ENCODE measurements around the gene TTC39C. TPM values are rescaled to one million over a fixed set of nuclear protein-coding genes. Genes with fewer than 3 reads are reported as not detected.

The TTC39C gene
- total and polyA plus RNA-seq, 2 experiments from 2014 or later: 23.9 to 41.6 TPM

DNA sequence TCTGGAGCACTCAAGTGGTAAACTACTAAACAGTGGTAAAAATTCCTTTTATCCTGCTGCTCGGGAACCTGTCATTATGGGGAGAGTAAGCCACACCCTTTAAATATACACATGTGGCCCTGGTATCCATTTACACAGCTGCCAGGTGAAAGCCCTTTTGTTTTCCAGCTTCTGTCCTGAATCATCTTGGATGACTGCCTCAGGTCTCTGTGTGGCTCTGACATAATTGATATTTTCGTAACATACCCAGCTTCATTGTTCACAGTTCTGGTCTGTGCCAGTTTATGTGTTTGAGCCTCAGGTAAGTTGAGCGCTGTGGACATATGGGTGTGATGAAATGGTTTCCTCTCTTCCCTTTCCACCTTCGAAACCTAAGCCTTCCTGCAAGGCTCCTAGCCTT is 15.7 kb upstream of the TTC39C start:
- WGBS (ENCODE audit: low lambda C conversion rate, missing lambda C conversion rate): 46% methylated on average over 4 of the region's 4 CpGs
- Histone ChIP-seq H3K4me2 (no peak overlapping the region), H3K4me3 (no peak overlapping the region), H3K9me2 (replicated peaks; ENCODE audit: insufficient read depth) (no peaks in the 10 kb centered on the region), H3K79me2 (no peaks in the 10 kb centered on the region), H3K9me3 (ENCODE audit: low read depth) (no peaks in the 10 kb centered on the region), H4K20me1 (ENCODE audit: insufficient read depth, poor library complexity, severe bottlenecking) (no peaks in the 10 kb centered on the region), H3K27me3 (no peaks in the 10 kb centered on the region), H3K27ac (peak overlapping the region; percentile 60), H2AFZ (no peak overlapping the region), H3K4me1 (ENCODE audit: insufficient read depth) (peaks cover 4% of the 10 kb centered on the region), H3K36me3 (replicated peaks; ENCODE audit: insufficient read depth, low read depth) (no peaks in the 10 kb centered on the region)
- TF ChIP-seq EZH2 (IDR thresholded peaks at IDR 0.05; ENCODE audit: borderline replicate concordance) (no peak), EZH2phosphoT487 (IDR thresholded peaks at IDR 0.05; ENCODE audit: low read depth, severe bottlenecking, unreplicated experiment) (no peak)
- TF ChIP-seq, protein P1, sequence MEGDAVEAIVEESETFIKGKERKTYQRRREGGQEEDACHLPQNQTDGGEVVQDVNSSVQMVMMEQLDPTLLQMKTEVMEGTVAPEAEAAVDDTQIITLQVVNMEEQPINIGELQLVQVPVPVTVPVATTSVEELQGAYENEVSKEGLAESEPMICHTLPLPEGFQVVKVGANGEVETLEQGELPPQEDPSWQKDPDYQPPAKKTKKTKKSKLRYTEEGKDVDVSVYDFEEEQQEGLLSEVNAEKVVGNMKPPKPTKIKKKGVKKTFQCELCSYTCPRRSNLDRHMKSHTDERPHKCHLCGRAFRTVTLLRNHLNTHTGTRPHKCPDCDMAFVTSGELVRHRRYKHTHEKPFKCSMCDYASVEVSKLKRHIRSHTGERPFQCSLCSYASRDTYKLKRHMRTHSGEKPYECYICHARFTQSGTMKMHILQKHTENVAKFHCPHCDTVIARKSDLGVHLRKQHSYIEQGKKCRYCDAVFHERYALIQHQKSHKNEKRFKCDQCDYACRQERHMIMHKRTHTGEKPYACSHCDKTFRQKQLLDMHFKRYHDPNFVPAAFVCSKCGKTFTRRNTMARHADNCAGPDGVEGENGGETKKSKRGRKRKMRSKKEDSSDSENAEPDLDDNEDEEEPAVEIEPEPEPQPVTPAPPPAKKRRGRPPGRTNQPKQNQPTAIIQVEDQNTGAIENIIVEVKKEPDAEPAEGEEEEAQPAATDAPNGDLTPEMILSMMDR (IDR thresholded peaks at IDR 0.05; ENCODE audit: poor library complexity): no peak
- DNase-seq (ENCODE audit: low spot score): peak; percentile 47

DNA sequence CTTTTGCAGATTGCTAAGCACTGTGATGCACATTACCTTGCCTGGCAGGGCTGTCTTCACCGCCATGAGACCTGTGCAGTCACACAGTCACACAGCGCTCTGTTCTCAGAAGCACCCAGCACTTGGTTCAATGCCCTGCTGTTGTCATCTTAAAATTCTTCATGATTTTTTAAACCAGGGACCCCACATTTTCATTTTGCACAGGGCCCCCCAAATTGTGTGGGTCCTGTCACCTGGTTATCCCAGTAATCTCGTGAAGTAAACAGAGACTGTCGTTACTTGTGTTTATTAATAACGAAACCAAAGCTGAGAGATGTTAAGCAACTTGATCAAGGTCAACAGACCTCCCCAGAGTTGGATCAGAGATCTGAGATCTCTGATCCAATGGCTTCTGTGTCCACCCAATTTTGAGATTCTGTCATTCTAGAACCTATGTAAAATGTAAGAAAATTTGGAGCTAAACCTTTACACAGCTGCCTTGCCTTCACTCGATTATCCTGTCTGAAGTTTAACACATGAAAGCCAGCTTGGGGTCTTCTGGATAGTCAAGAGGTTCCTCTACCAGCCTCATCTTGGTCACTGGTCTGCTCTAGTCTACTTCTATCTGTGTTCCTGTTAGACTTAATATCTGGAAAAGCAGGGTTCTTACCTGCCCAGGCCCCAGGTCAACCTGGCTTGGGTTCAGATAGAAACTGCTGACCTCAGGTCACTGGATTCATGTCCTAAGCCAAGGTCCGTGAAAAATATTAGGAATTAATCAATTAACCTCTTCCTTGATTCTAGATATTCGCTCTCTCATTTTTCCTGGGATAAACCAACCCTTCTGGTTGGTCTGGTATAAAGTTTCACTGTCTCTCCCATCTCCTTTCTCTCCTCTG is 13.7 kb upstream of the TTC39C start:
- H3K4me1 ChIP-seq (ENCODE audit: insufficient read depth): peaks cover 4% of the 10 kb centered on the region
- no peaks in the 10 kb centered on the region for H3K27me3 ChIP-seq
- DNase-seq (ENCODE audit: low spot score): no peak
- H2AFZ ChIP-seq: no peak overlapping the region
- no peaks in the 10 kb centered on the region for H4K20me1 ChIP-seq (ENCODE audit: insufficient read depth, poor library complexity, severe bottlenecking)
- no peak overlapping the region for H3K4me3 ChIP-seq
- WGBS (ENCODE audit: low lambda C conversion rate, missing lambda C conversion rate): 89% methylated on average over 8 of the region's 8 CpGs
- TF ChIP-seq, protein P1 (IDR thresholded peaks at IDR 0.05; ENCODE audit: poor library complexity): no peak
- TF ChIP-seq EZH2phosphoT487 (IDR thresholded peaks at IDR 0.05; ENCODE audit: low read depth, severe bottlenecking, unreplicated experiment) (no peak), EZH2 (IDR thresholded peaks at IDR 0.05; ENCODE audit: borderline replicate concordance) (no peak)
- H3K27ac ChIP-seq: no peak overlapping the region
- H3K9me2 ChIP-seq (replicated peaks; ENCODE audit: insufficient read depth): no peaks in the 10 kb centered on the region
- H3K79me2 ChIP-seq: no peaks in the 10 kb centered on the region
- H3K9me3 ChIP-seq (ENCODE audit: low read depth): no peaks in the 10 kb centered on the region
- no peaks in the 10 kb centered on the region for H3K36me3 ChIP-seq (replicated peaks; ENCODE audit: insufficient read depth, low read depth)
- no peak overlapping the region for H3K4me2 ChIP-seq

DNA sequence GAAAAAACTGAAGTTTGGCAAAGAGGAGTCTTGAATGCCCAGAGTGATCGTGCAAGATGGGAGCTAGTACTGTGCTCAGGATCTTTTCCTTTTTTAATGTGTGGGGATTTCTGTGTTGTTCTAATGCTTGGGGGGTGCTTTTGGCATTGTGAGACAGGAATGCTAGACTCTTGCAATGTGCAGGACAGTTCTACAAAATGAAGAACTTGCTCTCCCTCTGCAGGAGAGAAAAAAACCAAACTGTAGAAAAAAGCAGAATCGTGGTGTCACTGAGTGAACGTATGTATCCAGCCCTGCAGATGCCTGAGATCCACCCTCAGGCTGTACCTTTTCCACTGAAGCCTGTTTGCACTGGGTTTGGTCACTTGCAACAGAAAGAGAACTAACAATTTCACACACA is 12.1 kb upstream of the TTC39C start:
- Histone ChIP-seq H3K27me3 (no peaks in the 10 kb centered on the region), H3K36me3 (replicated peaks; ENCODE audit: insufficient read depth, low read depth) (no peaks in the 10 kb centered on the region), H3K4me2 (no peak overlapping the region), H3K4me1 (ENCODE audit: insufficient read depth) (peaks cover 4% of the 10 kb centered on the region), H3K9me2 (replicated peaks; ENCODE audit: insufficient read depth) (no peaks in the 10 kb centered on the region), H3K4me3 (no peak overlapping the region), H3K79me2 (no peaks in the 10 kb centered on the region), H3K9me3 (ENCODE audit: low read depth) (no peaks in the 10 kb centered on the region), H4K20me1 (ENCODE audit: insufficient read depth, poor library complexity, severe bottlenecking) (no peaks in the 10 kb centered on the region), H2AFZ (no peak overlapping the region), H3K27ac (no peak overlapping the region)
- no peak for TF ChIP-seq EZH2phosphoT487 (IDR thresholded peaks at IDR 0.05; ENCODE audit: low read depth, severe bottlenecking, unreplicated experiment)
- TF ChIP-seq EZH2 (IDR thresholded peaks at IDR 0.05; ENCODE audit: borderline replicate concordance): no peak
- TF ChIP-seq, protein P1 (IDR thresholded peaks at IDR 0.05; ENCODE audit: poor library complexity): no peak
- 71% methylated on average over 3 of the region's 3 CpGs for WGBS (ENCODE audit: low lambda C conversion rate, missing lambda C conversion rate)
- no peak for DNase-seq (ENCODE audit: low spot score)
